HCT116 (cell line): ENCODE results near the gene C5orf34.

Experiments used
- EZH2phosphoT487 ChIP-seq: fragments of 200-600 bp; IDR thresholded peaks from 2 replicates; pipeline ENCODE4 v1.6.1; 2018; ENCODE audit warnings: antibody characterized with exemption, borderline replicate concordance
- FOSL1 ChIP-seq: IDR thresholded peaks from 2 replicates; pipeline ENCODE4 v1.6.1; 2012; ENCODE audit warnings: low read depth
- POLR2AphosphoS5 ChIP-seq: IDR thresholded peaks from 2 replicates; pipeline ENCODE4 v1.6.1; 2011; ENCODE audit warnings: mild to moderate bottlenecking, low read depth, low read length, moderate library complexity
- TF ChIP-seq, protein P1 (sequence below), 3 experiments: fragments of 200-600 bp in 1 of 3; sonication (generic) in 1 of 3; IDR thresholded peaks in 2 of 3; conservative IDR thresholded peaks in 1 of 3; 2 replicates each; pipeline ENCODE4 v1.5.1; 2012 to 2017; ENCODE audit warnings: low read depth in 2 of 3, low read length in 2 of 3, antibody characterized with exemption in 1 of 3, borderline replicate concordance in 1 of 3, control low read depth in 1 of 3, mild to moderate bottlenecking in 1 of 3, mixed read lengths in 1 of 3, mixed run types in 1 of 3, moderate library complexity in 1 of 3; ENCODE audit not compliant: insufficient read depth in 1 of 3
- TF ChIP-seq, protein P2 (sequence below): IDR thresholded peaks from 2 replicates; pipeline ENCODE4 v1.6.1; 2011; ENCODE audit warnings: mild to moderate bottlenecking, low read length, moderate library complexity; ENCODE audit not compliant: insufficient replicate concordance; ENCODE audit errors: extremely low read depth

DNA sequence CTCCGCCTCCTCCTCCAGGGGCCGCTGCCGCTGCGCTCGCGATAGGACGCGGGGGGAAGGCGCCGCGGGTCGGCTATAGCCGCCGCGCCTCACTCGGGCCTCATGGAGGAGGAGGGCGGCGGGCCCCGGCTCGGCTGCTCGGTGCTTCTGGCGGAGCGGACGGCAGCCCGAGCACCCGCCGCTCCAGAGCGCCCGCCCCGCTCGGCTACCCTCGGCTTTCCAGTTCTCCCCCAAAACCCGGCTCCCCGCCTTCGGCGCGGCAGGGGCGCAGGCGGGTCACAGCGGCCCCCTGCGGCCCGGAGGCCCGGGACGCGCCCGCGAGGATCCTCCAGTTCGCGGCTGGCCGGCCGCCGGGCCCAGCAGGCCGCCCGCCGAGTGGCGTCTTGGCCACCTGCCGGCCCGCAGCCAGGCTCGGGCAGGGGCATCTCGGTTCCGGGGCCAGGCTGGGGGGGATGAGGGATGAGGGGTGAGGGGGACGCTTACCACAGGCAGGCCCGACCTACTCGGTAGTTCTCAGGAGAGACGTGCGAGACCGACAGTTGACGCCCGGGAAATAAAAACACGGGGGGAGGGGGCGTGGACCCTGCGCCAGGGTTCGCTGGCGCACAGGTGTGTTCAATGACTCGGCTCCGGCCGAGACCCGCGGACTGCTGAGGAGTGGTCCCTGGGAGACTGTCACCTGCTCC, 42.1 kb upstream of the C5orf34 start, which contains the start of gene PAIP1:
- TF ChIP-seq, protein P1, sequence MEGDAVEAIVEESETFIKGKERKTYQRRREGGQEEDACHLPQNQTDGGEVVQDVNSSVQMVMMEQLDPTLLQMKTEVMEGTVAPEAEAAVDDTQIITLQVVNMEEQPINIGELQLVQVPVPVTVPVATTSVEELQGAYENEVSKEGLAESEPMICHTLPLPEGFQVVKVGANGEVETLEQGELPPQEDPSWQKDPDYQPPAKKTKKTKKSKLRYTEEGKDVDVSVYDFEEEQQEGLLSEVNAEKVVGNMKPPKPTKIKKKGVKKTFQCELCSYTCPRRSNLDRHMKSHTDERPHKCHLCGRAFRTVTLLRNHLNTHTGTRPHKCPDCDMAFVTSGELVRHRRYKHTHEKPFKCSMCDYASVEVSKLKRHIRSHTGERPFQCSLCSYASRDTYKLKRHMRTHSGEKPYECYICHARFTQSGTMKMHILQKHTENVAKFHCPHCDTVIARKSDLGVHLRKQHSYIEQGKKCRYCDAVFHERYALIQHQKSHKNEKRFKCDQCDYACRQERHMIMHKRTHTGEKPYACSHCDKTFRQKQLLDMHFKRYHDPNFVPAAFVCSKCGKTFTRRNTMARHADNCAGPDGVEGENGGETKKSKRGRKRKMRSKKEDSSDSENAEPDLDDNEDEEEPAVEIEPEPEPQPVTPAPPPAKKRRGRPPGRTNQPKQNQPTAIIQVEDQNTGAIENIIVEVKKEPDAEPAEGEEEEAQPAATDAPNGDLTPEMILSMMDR (IDR thresholded peaks at IDR 0.05 in 2 of 3, conservative IDR thresholded peaks at IDR 0.05 in 1 of 3; ENCODE audit: borderline replicate concordance in 1 of 3, insufficient read depth in 1 of 3, low read depth in 2 of 3, low read length in 2 of 3): peak; percentile 41 to 65 (median 57); a peak in 5 of 6 replicates
- no peak for TF ChIP-seq FOSL1
- TF ChIP-seq, protein P2, sequence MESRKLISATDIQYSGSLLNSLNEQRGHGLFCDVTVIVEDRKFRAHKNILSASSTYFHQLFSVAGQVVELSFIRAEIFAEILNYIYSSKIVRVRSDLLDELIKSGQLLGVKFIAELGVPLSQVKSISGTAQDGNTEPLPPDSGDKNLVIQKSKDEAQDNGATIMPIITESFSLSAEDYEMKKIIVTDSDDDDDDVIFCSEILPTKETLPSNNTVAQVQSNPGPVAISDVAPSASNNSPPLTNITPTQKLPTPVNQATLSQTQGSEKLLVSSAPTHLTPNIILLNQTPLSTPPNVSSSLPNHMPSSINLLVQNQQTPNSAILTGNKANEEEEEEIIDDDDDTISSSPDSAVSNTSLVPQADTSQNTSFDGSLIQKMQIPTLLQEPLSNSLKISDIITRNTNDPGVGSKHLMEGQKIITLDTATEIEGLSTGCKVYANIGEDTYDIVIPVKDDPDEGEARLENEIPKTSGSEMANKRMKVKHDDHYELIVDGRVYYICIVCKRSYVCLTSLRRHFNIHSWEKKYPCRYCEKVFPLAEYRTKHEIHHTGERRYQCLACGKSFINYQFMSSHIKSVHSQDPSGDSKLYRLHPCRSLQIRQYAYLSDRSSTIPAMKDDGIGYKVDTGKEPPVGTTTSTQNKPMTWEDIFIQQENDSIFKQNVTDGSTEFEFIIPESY: peak; percentile 78
- TF ChIP-seq EZH2phosphoT487: no peak
- TF ChIP-seq POLR2AphosphoS5: peak; percentile 62
